Fibroblast of upper back skin (primary cell): Measurements from ENCODE around the gene OR1A1.
"Not testable (repeated sequence)": the region's sequence is repeated elsewhere in the genome, so short reads cannot be mapped to it uniquely, and the experiment has no call there.

ENCODE experiments used
- DNase-seq: peaks from one replicate; pipeline ENCODE4 v3.0.0-alpha.2; 2013

OR1A1 gene, protein sequence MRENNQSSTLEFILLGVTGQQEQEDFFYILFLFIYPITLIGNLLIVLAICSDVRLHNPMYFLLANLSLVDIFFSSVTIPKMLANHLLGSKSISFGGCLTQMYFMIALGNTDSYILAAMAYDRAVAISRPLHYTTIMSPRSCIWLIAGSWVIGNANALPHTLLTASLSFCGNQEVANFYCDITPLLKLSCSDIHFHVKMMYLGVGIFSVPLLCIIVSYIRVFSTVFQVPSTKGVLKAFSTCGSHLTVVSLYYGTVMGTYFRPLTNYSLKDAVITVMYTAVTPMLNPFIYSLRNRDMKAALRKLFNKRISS

DNA sequence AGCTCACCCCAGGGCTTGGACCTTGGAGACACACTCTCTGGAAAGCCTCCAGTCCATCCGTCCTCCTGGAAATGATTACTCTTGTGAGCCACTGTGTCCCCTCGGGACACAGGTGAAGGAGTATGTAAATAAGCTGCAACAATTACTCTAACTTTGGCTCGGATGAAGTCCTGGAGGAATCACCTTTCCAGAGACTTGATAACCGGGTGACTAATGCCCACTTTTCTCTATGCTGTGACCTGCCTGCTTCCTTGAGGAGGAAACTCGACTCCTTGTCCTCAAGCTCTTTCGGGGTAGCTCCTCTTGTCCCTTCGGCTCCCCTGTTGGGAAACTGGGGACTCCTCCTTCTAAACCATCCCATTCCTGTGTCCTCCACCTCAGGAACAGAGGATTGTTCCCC is at the start of gene OR1A1:
TSS of gene OR1A1 (plus strand) at position 301 of the 400 bp plus-strand sequence. CDS start 7,954 bp downstream, outside the sequence.
- no peak for DNase-seq

DNA sequence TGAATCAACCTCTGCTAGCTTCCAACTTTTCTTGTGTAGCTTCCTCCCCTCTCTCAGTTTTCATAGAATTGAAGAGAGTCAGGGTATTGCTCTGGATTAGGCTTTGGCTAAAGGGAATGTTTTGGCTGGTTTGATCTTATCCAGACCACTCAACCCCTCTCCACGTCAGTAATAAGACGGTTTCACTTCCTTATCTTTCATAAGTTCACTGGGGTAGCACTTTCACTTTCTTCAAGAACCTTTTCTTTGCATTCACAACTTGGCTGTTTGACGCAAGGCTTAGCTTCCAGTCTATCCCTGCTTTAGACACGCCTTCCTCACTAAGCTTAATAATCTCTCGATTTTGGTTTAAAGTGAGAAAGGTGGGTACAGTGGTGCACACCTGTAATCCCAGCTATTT is 39.9 kb upstream of the OR1A1 start:
- DNase-seq: no peak

DNA sequence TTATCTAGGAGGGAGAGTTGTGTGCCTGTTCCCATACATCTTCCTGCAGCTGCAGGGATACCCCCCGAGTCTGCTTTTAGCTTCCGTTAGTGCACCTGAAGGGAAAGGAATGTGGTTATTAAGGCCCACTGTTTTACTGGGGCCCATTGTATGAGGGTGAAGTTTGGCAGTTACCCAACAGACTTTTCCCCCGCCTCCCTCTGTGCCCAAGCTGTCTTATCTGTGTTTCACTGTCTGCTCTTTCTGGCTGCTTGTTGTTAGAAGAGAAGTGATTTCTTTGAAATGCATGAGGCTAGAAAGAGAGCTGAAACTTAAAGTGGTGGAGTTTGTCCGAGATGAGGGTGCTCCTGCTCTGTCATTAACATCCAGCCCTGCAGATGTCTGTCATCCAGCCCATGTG is 17.5 kb upstream of the OR1A1 start:
- no peak for DNase-seq

DNA sequence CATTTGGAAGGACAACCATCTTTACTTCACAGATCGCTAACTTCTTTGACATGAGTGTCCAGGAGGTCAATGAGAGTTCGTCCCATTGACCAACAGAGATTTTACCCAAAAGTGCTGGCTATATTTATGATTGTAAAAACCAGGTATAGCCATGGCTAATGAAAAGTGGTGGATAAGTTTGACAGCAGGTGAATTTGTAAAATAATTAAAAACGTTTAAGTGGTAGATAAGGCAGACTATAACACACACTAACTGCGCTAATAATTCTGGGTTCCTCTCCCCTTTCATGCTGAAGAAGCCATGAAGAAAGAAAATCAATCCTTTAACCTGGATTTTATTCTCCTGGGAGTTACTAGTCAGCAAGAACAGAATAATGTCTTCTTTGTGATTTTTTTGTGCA is 10.2 kb upstream of the OR1A1 start, which contains the start of gene OR1A2:
TSS of gene OR1A2 (plus strand) at position 301 of the 400 bp plus-strand sequence. CDS start at position 301, 0 bp downstream.
- DNase-seq: no peak

DNA sequence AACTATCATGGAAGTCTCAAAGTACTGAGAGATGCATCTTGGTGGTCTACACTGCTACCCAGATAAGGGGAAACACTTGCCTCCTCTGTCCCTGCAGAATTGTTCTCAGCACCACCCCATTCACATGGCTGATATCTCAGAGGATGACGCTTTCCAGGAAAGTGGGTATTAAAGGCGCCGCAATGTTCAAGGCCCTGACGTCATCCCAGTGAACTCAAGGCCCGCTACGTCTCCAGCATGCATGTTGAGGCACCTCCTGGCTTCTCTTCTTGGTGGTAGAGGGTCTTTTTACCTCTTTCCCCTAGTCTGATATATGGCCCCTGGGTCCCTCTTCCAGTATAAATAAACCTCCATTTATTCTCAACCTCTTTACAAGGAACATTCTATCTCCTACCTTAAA is 1.0 kb downstream of the OR1A1 start:
- DNase-seq: no peak

DNA sequence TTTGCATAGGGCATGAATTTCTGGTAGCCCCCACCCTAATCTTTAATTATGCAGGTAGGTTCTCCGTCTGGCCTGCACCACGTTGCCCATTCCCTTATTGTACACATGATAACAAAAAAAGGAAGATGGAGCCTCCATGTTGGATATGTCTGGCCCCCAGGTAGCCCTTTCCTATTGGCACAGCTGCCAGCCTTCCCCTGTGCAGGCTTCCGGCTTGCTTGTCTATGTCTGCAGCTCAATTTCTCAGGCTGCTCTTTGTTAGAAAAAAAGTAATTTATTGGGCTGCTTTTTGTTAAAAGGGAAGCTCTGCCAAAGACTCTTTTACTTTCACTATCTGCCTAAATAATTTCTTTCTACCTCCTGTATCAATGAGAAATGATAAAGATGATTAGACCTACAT is 5.5 kb downstream of the OR1A1 start:
- DNase-seq: no peak

DNA sequence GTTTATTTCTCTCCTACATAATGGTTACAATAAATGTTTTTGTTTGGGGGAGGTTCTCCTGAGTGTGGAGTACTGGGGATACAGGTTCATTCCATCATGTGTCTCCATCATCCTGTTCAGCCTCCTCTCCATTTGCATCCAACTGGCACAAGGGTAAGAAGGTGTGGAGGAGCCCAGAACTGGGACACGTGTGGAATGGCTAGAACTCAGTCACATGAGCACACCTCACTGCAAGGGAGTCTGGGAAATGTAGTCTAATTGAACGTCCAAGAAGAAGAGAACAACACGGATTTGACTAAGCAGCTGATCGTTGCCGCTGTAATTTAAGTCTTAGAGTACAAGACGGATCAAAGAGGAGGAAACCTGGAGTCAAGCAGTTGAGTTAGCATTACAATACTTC is 6.1 kb downstream of the OR1A1 start:
- no peak for DNase-seq

DNA sequence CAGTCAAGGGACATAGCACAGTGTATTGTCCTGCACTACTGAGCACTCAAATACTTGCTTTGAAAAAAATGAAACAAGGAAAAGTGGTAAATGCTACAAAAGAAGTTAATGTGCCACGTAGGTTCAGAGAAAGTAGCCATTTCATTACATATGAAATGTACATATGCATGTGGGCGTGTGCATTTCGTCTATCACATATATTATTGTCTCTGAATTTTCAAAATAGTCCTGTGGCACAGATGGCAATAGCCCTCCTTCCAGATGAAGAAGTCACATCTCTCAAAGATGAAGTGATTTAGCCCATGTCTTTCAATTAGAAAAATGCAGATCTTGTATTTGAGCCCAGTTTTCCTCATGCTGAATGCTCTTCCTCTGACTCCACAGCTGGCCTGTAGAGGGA is 12.5 kb downstream of the OR1A1 start:
- not testable (repeated sequence) for DNase-seq

DNA sequence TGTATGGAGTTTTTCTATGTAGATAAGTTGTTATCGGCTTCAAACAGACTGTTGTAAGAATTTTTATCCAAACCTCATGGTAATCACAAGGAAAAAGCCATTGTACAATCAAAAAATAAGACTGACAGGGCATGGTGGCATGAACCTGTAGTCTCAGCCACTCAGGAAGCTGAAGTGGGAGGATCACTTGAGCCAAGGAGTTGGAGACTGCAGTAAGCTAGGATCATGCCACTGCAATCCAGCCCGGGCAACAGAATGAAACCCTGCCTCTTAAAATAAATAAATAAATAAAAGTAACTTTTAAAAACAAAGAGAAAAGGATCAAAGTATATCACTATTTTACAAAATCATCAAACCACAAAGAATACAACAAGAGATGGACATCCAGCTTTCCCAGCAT is 14.4 kb downstream of the OR1A1 start:
- no peak for DNase-seq

DNA sequence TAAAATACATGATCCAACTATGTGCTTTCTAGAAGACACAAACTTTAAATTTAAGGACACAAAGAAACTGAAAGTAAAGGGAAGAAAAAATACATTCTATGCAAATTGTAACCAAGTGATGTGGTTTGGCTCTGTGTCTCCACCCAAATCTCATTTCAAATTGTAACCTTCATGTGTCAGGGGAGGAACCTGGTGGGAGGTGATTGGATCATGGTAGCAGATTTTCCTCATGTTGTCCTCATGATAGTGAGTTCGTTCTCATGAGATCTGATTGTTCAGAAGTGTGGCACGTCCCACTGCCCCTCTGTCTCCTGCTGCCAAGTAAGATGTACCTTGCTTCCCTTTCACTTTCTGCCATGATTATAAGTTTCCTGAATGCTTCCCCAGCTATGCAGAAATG is 15.0 kb downstream of the OR1A1 start:
- DNase-seq: no peak

DNA sequence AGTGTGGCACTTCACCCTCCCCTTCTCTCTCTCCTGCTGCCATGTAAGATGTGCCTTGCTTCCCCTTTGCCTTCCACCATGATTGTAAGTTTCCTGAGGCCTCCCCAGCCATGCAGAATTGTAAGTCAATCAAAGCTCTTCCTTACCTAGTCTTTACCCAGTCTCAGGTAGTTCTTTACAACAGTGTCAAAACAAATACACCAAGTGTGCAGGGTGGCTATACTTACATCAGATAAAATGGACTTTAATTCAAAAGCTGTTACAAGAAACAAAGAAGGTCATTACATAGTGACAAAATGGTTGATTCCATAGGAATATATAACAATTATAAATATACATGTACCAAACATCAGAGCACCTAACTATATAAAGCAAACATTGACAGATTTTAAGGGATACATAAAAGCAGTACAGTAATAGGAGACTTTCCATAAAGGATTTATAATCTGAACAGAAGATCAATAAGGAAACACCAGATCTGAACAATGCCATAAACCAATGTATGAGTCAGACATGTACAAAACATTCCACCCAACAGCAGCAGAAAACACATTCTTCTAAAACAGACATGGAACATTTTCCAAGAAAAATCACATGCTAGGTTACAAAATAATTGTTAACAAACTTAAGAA is 17.4 kb downstream of the OR1A1 start:
- not testable (repeated sequence) for DNase-seq

DNA sequence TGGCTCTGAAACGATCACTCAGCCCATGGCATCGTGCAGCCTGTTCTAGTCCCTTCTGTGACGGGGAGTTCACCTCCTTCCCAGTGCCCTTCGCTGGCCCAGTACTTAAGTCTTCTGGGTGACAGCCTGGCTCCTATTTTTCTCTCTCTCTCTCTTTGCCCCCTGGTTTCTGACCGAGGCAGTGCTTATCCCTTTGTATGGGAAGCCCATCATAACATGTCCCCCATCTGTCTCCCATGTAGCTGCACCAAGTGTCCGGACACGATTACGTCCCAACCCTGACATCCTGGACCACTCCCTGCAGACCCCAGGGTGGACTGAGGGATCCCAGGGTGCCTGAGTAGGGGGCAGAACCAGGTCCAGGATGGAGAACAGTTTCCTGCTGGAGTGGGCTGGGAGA is 24.8 kb downstream of the OR1A1 start:
- not testable (repeated sequence) for DNase-seq

DNA sequence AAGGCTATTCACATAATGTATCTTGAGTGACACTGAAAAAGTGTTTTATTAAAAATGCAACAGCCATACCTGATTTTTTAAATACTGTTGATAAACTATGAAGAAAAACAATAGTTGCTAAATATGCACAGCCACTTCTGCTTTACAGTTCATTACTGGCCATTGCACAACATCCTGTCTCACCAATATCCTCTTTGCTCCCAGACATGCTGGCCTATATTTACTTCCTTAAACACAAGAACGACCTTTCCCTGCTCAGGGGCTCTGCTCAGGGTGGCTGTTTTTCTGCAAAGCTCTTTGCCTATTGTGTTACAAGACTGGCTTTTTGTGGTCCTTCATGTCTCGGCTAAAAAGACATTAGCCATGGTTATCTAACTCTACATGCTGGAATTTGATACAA is 31.2 kb downstream of the OR1A1 start:
- DNase-seq: not testable (repeated sequence)

DNA sequence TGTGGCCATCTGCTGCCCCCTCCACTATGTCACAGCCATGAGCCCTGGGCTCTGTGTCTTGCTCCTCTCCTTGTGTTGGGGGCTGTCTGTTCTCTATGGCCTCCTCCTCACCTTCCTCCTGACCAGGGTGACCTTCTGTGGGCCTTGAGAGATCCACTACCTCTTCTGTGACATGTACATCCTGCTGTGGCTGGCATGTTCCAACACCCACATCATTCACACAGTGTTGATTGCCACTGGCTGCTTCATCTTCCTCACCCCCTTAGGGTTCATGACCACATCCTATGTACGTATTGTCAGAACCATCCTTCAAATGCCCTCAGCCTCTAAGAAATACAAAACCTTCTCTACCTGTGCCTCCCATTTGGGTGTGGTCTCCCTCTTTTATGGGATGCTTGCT is 33.6 kb downstream of the OR1A1 start:
- DNase-seq: not testable (repeated sequence)

DNA sequence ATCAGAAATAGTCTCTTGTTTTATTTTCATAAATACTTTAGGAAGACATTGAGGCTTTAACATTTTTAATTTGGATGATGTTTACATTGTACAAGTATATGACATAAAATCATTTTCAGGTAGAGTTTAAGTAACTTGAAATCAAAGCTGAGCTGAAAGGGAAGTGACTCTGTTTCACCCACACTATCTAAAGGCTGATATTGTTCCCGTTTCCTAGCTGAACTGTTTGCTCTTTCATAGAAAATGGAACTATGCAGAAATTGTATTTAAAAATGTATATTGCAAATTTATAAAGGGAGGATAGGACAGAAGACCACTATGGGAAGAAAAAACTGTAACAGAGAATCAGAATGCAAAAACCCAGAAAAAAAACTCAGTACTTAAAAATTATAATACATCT is 37.4 kb downstream of the OR1A1 start:
- not testable (repeated sequence) for DNase-seq

DNA sequence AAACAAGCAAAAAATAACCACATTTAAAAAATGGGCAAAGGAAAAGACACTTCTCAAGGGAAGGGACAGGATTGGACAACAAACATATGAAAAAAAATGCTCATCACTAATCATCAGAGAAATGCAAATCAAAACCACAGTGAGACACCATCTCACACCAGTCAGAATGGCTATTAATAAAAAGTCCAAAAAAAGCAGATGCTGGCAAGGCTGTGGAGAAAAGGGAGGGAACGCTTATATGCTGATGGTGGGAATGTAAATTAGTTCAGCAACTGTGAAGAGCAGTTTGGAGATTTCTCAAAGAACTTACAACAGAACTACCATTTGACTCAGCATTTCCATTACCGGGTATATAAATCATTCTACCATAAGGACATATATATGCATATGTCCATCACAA is 41.5 kb downstream of the OR1A1 start:
- not testable (repeated sequence) for DNase-seq

DNA sequence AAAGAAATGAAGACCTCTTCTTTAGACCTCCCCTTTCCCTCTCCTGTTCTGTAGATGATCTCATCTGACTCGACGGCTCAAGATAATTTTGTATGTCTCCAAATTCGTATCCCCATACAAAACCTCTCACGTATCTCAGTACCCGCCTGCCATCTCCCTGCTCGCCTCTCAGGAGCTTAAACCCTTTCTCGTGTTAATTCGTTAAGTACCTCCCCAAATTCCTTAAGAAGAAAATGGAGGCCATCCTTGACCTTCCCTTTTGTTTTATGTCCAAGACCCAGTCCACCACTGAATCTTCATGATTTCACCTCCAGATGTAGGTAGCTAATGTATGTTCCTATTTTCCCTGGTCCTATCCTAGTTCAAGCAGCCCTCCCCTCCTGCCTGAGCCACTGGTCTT is 49.1 kb downstream of the OR1A1 start:
- DNase-seq: no peak

DNA sequence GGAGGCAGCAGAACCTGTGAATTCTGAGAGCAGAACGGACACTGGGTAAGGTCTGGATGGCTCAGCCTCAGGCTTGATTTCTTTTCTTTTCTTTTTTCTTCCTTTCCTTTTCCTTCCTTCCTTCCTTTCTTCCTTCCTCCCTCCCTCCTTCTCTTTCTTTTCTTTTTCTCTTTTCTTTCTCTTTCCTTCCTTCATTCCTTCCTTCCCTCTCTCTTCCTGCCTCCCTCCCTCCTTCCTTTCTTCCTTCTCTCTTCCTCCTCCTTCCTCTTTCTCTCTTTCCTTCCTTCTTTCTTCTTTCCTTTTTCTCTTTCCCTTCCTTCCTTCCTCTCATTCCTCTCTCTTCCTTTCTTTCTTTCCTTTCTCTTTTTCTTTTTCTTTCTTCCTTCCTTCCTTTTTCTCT is 52.7 kb downstream of the OR1A1 start:
- no peak for DNase-seq

DNA sequence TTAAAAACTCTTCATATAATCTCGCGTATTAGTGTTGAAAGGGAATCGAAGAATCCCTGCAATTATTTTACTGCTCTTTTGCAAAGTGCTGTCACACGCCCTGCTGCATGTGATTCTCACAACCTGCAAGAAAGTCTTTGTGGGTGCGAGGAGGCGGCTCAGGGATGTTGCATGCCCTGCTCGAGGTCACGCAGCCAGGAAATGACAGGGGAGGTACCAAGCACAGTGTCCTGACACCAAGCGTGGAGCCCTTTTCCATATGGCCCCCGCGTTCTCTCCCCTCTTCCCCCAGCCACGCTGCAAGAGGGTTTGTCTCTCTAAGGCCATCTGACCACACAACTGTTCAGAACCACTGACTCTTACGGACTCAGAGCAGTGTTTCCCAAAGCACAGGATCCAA is 53.1 kb downstream of the OR1A1 start:
- no peak for DNase-seq
